ENCODE results near the gene SLC25A33.

SLC25A33 gene

DNA sequence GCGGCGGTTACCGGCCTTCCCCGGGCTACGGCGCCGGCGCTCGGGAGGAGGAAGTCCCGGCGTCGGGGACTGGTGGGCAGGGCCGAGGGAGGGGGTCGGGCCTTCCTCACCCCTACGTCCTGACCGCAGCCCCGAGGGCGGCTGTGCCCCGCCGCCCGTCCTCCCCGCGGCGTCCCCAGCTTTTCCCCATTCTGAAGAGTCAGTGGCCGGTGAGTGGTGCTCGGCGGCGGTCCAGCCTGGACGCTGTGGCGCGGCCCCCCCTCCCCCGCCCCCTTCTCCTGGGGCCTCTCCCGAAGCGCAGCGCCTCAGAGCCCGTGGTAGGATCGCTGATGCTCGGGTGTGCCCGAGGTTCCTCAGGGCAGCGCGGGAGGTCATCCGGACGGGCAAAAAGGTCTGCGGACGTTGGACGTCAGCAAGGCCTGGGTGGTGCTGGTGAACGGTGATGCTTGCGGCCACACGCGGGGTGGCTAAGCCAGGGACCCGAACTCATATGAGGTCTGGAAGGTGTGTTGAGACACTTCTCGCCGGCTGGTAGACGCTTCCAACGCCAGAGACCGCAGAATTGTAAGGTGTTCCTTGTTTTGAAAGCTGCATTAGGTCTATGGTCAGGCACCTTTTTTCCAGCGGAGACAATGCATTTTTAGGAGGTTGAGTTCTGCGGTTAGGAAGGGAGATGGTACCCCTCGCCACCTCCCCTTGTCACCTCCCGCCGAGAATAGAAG, 725 bp downstream of the SLC25A33 start:
- H3K36me3 ChIP-seq (ENCODE audit: control insufficient read depth in 4 of 4, insufficient read depth in 4 of 4, low read length in 3 of 4), result peaks cover 0 to 8% (median 0%) of the 10 kb centered on the region in 4 experiments
- peak; percentile 67 to 90 (median 84) for DNase-seq
- peaks cover 6 to 35% (median 28%) of the 10 kb centered on the region in 4 experiments for H3K4me1 ChIP-seq (ENCODE audit: control extremely low read depth in 1 of 4, control insufficient read depth in 4 of 4, insufficient read depth in 4 of 4, low read length in 3 of 4)
- no peaks in the 10 kb centered on the region for H3K27me3 ChIP-seq (replicated peaks in 2 of 5; ENCODE audit: control insufficient read depth in 4 of 5, insufficient read depth in 5 of 5, low read length in 4 of 5)
- 3% methylated on average over 42 of the region's 61 CpGs for WGBS (ENCODE audit: insufficient coverage)
- no peaks in the 10 kb centered on the region for H3K9me3 ChIP-seq (ENCODE audit: control extremely low read depth in 1 of 5, control insufficient read depth in 4 of 5, insufficient read depth in 2 of 5, low read depth in 1 of 5, low read length in 4 of 5)
- peak overlapping the region; percentile 40 to 77 for H3K27ac ChIP-seq (ENCODE audit: insufficient read depth in 1 of 2, low read depth in 1 of 2, low read length in 2 of 2, poor library complexity in 1 of 2, severe bottlenecking in 2 of 2)
- peak overlapping the region; percentile 48 to 91 (median 75) for H3K4me3 ChIP-seq (ENCODE audit: control insufficient read depth in 1 of 7, extremely low read depth in 1 of 7, insufficient read depth in 4 of 7, low read depth in 2 of 7, low read length in 6 of 7)
- ChIA-PET POLR2A (no interaction called here), CTCF (interaction anchor here (1.0 kb wide), 1 partner anchor 13 kb away, joined by 3 read pairs; no protein-coding TSS in a partner anchor)

GRCh38 chr1:9542430-9542829, 3.2 kb downstream of the SLC25A33 start:
- peak overlapping the region in 1 of 7 experiments; percentile 17 for H3K4me3 ChIP-seq (ENCODE audit: control insufficient read depth in 1 of 7, extremely low read depth in 1 of 7, insufficient read depth in 4 of 7, low read depth in 2 of 7, low read length in 6 of 7)
- no peaks in the 10 kb centered on the region for H3K9me3 ChIP-seq (ENCODE audit: control extremely low read depth in 1 of 5, control insufficient read depth in 4 of 5, insufficient read depth in 2 of 5, low read depth in 1 of 5, low read length in 4 of 5)
- peaks cover 0 to 15% (median 0%) of the 10 kb centered on the region in 4 experiments for H3K36me3 ChIP-seq (ENCODE audit: control insufficient read depth in 4 of 4, insufficient read depth in 4 of 4, low read length in 3 of 4)
- WGBS (ENCODE audit: insufficient coverage), result 0% methylated on average over 1 of the region's 3 CpGs
- H3K27ac ChIP-seq (ENCODE audit: insufficient read depth in 1 of 2, low read depth in 1 of 2, low read length in 2 of 2, poor library complexity in 1 of 2, severe bottlenecking in 2 of 2), result no peak overlapping the region
- CTCF ChIA-PET, result interaction anchor here (0.8 to 2.6 kb wide), 3 partner anchors 11 to 25 kb away, joined by 3 to 5 read pairs (median 3); no protein-coding TSS in a partner anchor
- peaks cover 6 to 35% (median 28%) of the 10 kb centered on the region in 4 experiments for H3K4me1 ChIP-seq (ENCODE audit: control extremely low read depth in 1 of 4, control insufficient read depth in 4 of 4, insufficient read depth in 4 of 4, low read length in 3 of 4)
- peak; percentile 50 to 79 (median 77) for DNase-seq
- POLR2A ChIA-PET, result no interaction called here
- H3K27me3 ChIP-seq (replicated peaks in 2 of 5; ENCODE audit: control insufficient read depth in 4 of 5, insufficient read depth in 5 of 5, low read length in 4 of 5), result no peaks in the 10 kb centered on the region

DNA sequence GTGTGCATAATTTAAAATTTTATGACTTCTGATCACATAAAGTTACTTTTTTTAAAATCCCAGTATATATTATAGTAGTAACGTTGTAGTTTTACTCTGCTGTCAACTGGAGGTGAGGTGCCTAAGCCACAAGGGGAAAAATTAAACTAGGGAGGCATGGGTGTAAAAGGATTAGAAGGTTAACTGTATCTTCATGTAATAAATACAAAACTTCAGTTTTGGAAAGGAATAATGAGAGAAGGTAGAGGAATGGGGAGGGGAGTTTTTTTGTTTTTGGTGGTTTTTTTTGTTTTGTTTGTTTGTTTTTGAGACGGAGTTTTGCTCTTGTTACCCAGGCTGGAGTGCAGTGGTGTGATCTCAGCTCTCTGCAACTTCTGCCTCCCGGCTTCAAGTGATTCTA, 5.7 kb downstream of the SLC25A33 start:
- no peak overlapping the region for H3K27ac ChIP-seq (ENCODE audit: insufficient read depth in 1 of 2, low read depth in 1 of 2, low read length in 2 of 2, poor library complexity in 1 of 2, severe bottlenecking in 2 of 2)
- peaks cover 0 to 23% (median 0%) of the 10 kb centered on the region in 4 experiments for H3K36me3 ChIP-seq (ENCODE audit: control insufficient read depth in 4 of 4, insufficient read depth in 4 of 4, low read length in 3 of 4)
- H3K4me1 ChIP-seq (ENCODE audit: control extremely low read depth in 1 of 4, control insufficient read depth in 4 of 4, insufficient read depth in 4 of 4, low read length in 3 of 4), result peaks cover 6 to 21% (median 19%) of the 10 kb centered on the region in 4 experiments
- no peaks in the 10 kb centered on the region for H3K27me3 ChIP-seq (replicated peaks in 2 of 5; ENCODE audit: control insufficient read depth in 4 of 5, insufficient read depth in 5 of 5, low read length in 4 of 5)
- 89% methylated on average over 1 of the region's 3 CpGs for WGBS (ENCODE audit: insufficient coverage)
- ChIA-PET CTCF (interaction anchor here (2.6 kb wide), 1 partner anchor 9 kb away, joined by 5 read pairs; no protein-coding TSS in a partner anchor), POLR2A (no interaction called here)
- DNase-seq, result no peak
- H3K4me3 ChIP-seq (ENCODE audit: control insufficient read depth in 1 of 7, extremely low read depth in 1 of 7, insufficient read depth in 4 of 7, low read depth in 2 of 7, low read length in 6 of 7), result no peak overlapping the region
- H3K9me3 ChIP-seq (ENCODE audit: control extremely low read depth in 1 of 5, control insufficient read depth in 4 of 5, insufficient read depth in 2 of 5, low read depth in 1 of 5, low read length in 4 of 5), result no peaks in the 10 kb centered on the region

DNA sequence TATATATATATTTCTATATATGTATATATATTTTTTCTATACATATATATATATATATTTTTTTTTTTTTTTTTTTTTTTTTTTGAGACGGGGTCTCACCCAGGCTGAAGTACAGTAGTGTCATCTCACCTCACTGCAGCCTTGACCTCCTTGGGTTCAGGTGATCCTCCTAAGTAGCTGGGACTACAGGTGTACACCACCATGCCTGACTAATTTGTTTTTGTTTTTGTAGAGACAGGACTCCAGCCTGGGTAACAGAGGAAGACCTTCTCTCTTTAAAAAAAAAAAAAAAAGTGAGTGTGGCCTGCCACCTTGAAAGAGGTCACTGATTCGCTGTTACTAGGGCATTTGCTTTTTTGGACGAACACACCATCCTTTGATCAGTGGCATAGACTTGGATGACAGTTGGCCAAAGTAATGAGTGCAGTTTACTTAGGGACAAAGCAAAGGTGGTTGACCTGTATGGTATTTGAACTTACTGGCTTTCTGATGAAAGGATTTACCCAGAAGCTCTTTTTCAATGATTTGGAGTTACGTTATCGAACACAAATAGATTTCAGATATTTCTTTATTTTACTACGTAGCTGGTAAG, 10.8 kb downstream of the SLC25A33 start:
- no peak overlapping the region for H3K4me3 ChIP-seq (ENCODE audit: control insufficient read depth in 1 of 7, extremely low read depth in 1 of 7, insufficient read depth in 4 of 7, low read depth in 2 of 7, low read length in 6 of 7)
- no peak overlapping the region for H3K27ac ChIP-seq (ENCODE audit: insufficient read depth in 1 of 2, low read depth in 1 of 2, low read length in 2 of 2, poor library complexity in 1 of 2, severe bottlenecking in 2 of 2)
- 100% methylated on average over 2 of the region's 6 CpGs for WGBS (ENCODE audit: insufficient coverage)
- H3K27me3 ChIP-seq (replicated peaks in 2 of 5; ENCODE audit: control insufficient read depth in 4 of 5, insufficient read depth in 5 of 5, low read length in 4 of 5), result no peaks in the 10 kb centered on the region
- ChIA-PET POLR2A (no interaction called here), CTCF (interaction anchor here (0.7 to 1.1 kb wide), 3 partner anchors 20 to 54 kb away, joined by 3 to 4 read pairs (median 4); partner anchors contain the start of gene TMEM201)
- peaks cover 2 to 23% (median 4%) of the 10 kb centered on the region in 4 experiments for H3K36me3 ChIP-seq (ENCODE audit: control insufficient read depth in 4 of 4, insufficient read depth in 4 of 4, low read length in 3 of 4)
- no peaks in the 10 kb centered on the region for H3K9me3 ChIP-seq (ENCODE audit: control extremely low read depth in 1 of 5, control insufficient read depth in 4 of 5, insufficient read depth in 2 of 5, low read depth in 1 of 5, low read length in 4 of 5)
- H3K4me1 ChIP-seq (ENCODE audit: control extremely low read depth in 1 of 4, control insufficient read depth in 4 of 4, insufficient read depth in 4 of 4, low read length in 3 of 4), result no peaks in the 10 kb centered on the region
- no peak for DNase-seq

GRCh38 chr1:9551984-9552383, 12.7 kb downstream of the SLC25A33 start:
- H3K9me3 ChIP-seq (ENCODE audit: control extremely low read depth in 1 of 5, control insufficient read depth in 4 of 5, insufficient read depth in 2 of 5, low read depth in 1 of 5, low read length in 4 of 5), result no peaks in the 10 kb centered on the region
- peaks cover 9 to 31% (median 17%) of the 10 kb centered on the region in 4 experiments for H3K36me3 ChIP-seq (ENCODE audit: control insufficient read depth in 4 of 4, insufficient read depth in 4 of 4, low read length in 3 of 4)
- H3K4me3 ChIP-seq (ENCODE audit: control insufficient read depth in 1 of 7, extremely low read depth in 1 of 7, insufficient read depth in 4 of 7, low read depth in 2 of 7, low read length in 6 of 7), result no peak overlapping the region
- ChIA-PET CTCF (interaction anchor here (0.6 kb wide), 1 partner anchor 32 kb away, joined by 3 read pairs; no protein-coding TSS in a partner anchor), POLR2A (no interaction called here)
- no peak for DNase-seq
- WGBS (ENCODE audit: insufficient coverage), result 100% methylated on average over 1 of the region's 1 CpG
- H3K27ac ChIP-seq (ENCODE audit: insufficient read depth in 1 of 2, low read depth in 1 of 2, low read length in 2 of 2, poor library complexity in 1 of 2, severe bottlenecking in 2 of 2), result no peak overlapping the region
- H3K27me3 ChIP-seq (replicated peaks in 2 of 5; ENCODE audit: control insufficient read depth in 4 of 5, insufficient read depth in 5 of 5, low read length in 4 of 5), result no peaks in the 10 kb centered on the region
- H3K4me1 ChIP-seq (ENCODE audit: control extremely low read depth in 1 of 4, control insufficient read depth in 4 of 4, insufficient read depth in 4 of 4, low read length in 3 of 4), result no peaks in the 10 kb centered on the region

- Histone ChIP-seq H3K27me3 (replicated peaks in 2 of 5; ENCODE audit: control insufficient read depth in 4 of 5, insufficient read depth in 5 of 5, low read length in 4 of 5) (no peaks in the 10 kb centered on the region), H3K4me1 (ENCODE audit: control extremely low read depth in 1 of 4, control insufficient read depth in 4 of 4, insufficient read depth in 4 of 4, low read length in 3 of 4) (no peaks in the 10 kb centered on the region), H3K27ac (ENCODE audit: insufficient read depth in 1 of 2, low read depth in 1 of 2, low read length in 2 of 2, poor library complexity in 1 of 2, severe bottlenecking in 2 of 2) (no peak overlapping the region), H3K4me3 (ENCODE audit: control insufficient read depth in 1 of 7, extremely low read depth in 1 of 7, insufficient read depth in 4 of 7, low read depth in 2 of 7, low read length in 6 of 7) (no peak overlapping the region), H3K9me3 (ENCODE audit: control extremely low read depth in 1 of 5, control insufficient read depth in 4 of 5, insufficient read depth in 2 of 5, low read depth in 1 of 5, low read length in 4 of 5) (no peaks in the 10 kb centered on the region), H3K36me3 (ENCODE audit: control insufficient read depth in 4 of 4, insufficient read depth in 4 of 4, low read length in 3 of 4) (peaks cover 14 to 44% (median 26%) of the 10 kb centered on the region in 4 experiments)
- DNase-seq, result no peak
- 93% methylated on average over 3 of the region's 4 CpGs for WGBS (ENCODE audit: insufficient coverage)
- ChIA-PET POLR2A (no interaction called here), CTCF (interaction anchor here (0.6 to 2.1 kb wide), 4 partner anchors 10 to 63 kb away, joined by 3 to 5 read pairs (median 4); no protein-coding TSS in a partner anchor)
These were observed 14.5 kb downstream of the SLC25A33 start for GRCh38 chr1:9553736-9554144.

GRCh38 chr1:9555942-9556341, 16.7 kb downstream of the SLC25A33 start:
- CTCF ChIA-PET, result no interaction called here
- H3K36me3 ChIP-seq (ENCODE audit: control insufficient read depth in 4 of 4, insufficient read depth in 4 of 4, low read length in 3 of 4), result peaks cover 14 to 47% (median 29%) of the 10 kb centered on the region in 4 experiments
- POLR2A ChIA-PET, result no interaction called here
- DNase-seq, result no peak
- no peak overlapping the region for H3K4me3 ChIP-seq (ENCODE audit: control insufficient read depth in 1 of 7, extremely low read depth in 1 of 7, insufficient read depth in 4 of 7, low read depth in 2 of 7, low read length in 6 of 7)
- 95% methylated on average over 4 of the region's 4 CpGs for WGBS (ENCODE audit: insufficient coverage)
- no peaks in the 10 kb centered on the region for H3K4me1 ChIP-seq (ENCODE audit: control extremely low read depth in 1 of 4, control insufficient read depth in 4 of 4, insufficient read depth in 4 of 4, low read length in 3 of 4)
- H3K9me3 ChIP-seq (ENCODE audit: control extremely low read depth in 1 of 5, control insufficient read depth in 4 of 5, insufficient read depth in 2 of 5, low read depth in 1 of 5, low read length in 4 of 5), result no peaks in the 10 kb centered on the region
- H3K27ac ChIP-seq (ENCODE audit: insufficient read depth in 1 of 2, low read depth in 1 of 2, low read length in 2 of 2, poor library complexity in 1 of 2, severe bottlenecking in 2 of 2), result no peak overlapping the region
- H3K27me3 ChIP-seq (replicated peaks in 2 of 5; ENCODE audit: control insufficient read depth in 4 of 5, insufficient read depth in 5 of 5, low read length in 4 of 5), result no peaks in the 10 kb centered on the region
